PC-9 (cell line): ENCODE results near the gene LCA5L. TPM values are rescaled to one million over a fixed set of nuclear protein-coding genes. Genes with fewer than 3 reads are reported as not detected.
A peak's percentile ranks its signal among the peaks of the same experiment; 100 is the strongest.

Experiments
- Bru-seq: library from RNA; stranded (reverse); fragments of 400-500 nt; gene quantifications from one replicate; lab custom pipeline; 2021; lab: Mats Ljungman, UMichigan
- BruChase-seq, 2 experiments: library from RNA; stranded (reverse); fragments of 400-500 nt; gene quantifications; one replicate each; lab custom pipeline; 2021; lab: Mats Ljungman, UMichigan
- BruUV-seq: library from RNA; stranded (reverse); fragments of 400-500 nt; replicated peaks from 2 replicates; lab custom pipeline; 2021; lab: Mats Ljungman, UMichigan
- CTCF ChIA-PET: fragments of 300-600 bp; sonication (Branson Sonifier 250); formaldehyde crosslinking; loops from one replicate; lab custom pipeline; 2022; ENCODE audit warnings: antibody characterized with exemption; lab: Charles Lee
- POLR2A ChIA-PET: fragments of 300-600 bp; sonication (Branson Sonifier 250); formaldehyde crosslinking; loops from one replicate; lab custom pipeline; 2022; ENCODE audit warnings: antibody characterized with exemption; ENCODE audit not compliant: unreplicated experiment; lab: Charles Lee
- DNase-seq, 2 experiments: peaks; one replicate each; pipeline versions ENCODE4 v3.0.0 to v3.0.0-alpha.2; 2015 to 2022; ENCODE audit warnings: mixed read lengths in 1 of 2
- H2AFZ ChIP-seq: fragments of 200-600 bp; sonication (generic); 2 replicates; pipeline ENCODE4 v1.8.1; 2017; ENCODE audit warnings: antibody characterized with exemption
- H3F3A ChIP-seq: fragments of 200-600 bp; sonication (generic); 2 replicates; pipeline ENCODE4 v1.8.1; 2017; ENCODE audit warnings: antibody characterized with exemption, mild to moderate bottlenecking, low read depth; ENCODE audit not compliant: insufficient read depth
- H3K27ac ChIP-seq: fragments of 200-600 bp; sonication (generic); 2 replicates; pipeline ENCODE4 v1.6.1; 2016; ENCODE audit warnings: mixed run types
- H3K27me3 ChIP-seq: fragments of 200-600 bp; sonication (generic); 2 replicates; pipeline ENCODE4 v1.6.1; 2016; ENCODE audit warnings: low read depth, mixed run types; ENCODE audit not compliant: insufficient read depth
- H3K36me3 ChIP-seq: fragments of 200-600 bp; sonication (generic); 2 replicates; pipeline ENCODE4 v1.6.1; 2016; ENCODE audit warnings: low read depth, mixed run types
- H3K4me1 ChIP-seq: fragments of 200-600 bp; sonication (generic); replicated peaks from 2 replicates; pipeline ENCODE4 v1.6.1; 2016; ENCODE audit warnings: mixed run types; ENCODE audit not compliant: insufficient read depth
- H3K4me2 ChIP-seq: fragments of 200-600 bp; sonication (generic); 2 replicates; pipeline ENCODE4 v1.6.1; 2017; ENCODE audit warnings: mixed run types
- H3K4me3 ChIP-seq: fragments of 200-600 bp; sonication (generic); 2 replicates; pipeline ENCODE4 v1.6.1; 2016; ENCODE audit warnings: mixed run types
- H3K79me2 ChIP-seq: fragments of 200-600 bp; sonication (generic); 2 replicates; pipeline ENCODE4 v1.6.1; 2017; ENCODE audit warnings: low read depth, mixed run types
- H3K9me2 ChIP-seq: fragments of 200-600 bp; sonication (generic); 2 replicates; pipeline ENCODE4 v1.8.1; 2017; ENCODE audit warnings: mild to moderate bottlenecking; ENCODE audit not compliant: insufficient read depth
- H3K9me3 ChIP-seq: fragments of 200-600 bp; sonication (generic); 2 replicates; pipeline ENCODE4 v1.8.1; 2016; ENCODE audit warnings: low read depth; ENCODE audit not compliant: insufficient read depth
- H4K20me1 ChIP-seq: fragments of 200-600 bp; sonication (generic); 2 replicates; pipeline ENCODE4 v1.8.1; 2017; ENCODE audit not compliant: insufficient read depth
- CTCF ChIP-seq: fragments of 200-600 bp; sonication (generic); conservative IDR thresholded peaks from 2 replicates; pipeline ENCODE4 v1.6.1; 2017; ENCODE audit warnings: mixed run types, antibody characterized with exemption, mild to moderate bottlenecking, moderate library complexity
- EZH2 ChIP-seq: fragments of 200-600 bp; sonication (generic); IDR thresholded peaks from 2 replicates; pipeline ENCODE4 v1.8.0; 2017; ENCODE audit warnings: antibody characterized with exemption, low read depth
- intact Hi-C: fragments of 100-400 bp; cut with micrococcal nuclease; formaldehyde crosslinking; loops from one replicate; pipeline ENCODE4 v1.10.0; 2022; ENCODE audit not compliant: unreplicated experiment
- long read RNA-seq: library from polyadenylated mRNA; stranded (forward); transcript quantifications from one replicate; pipeline ENCODE4 v2.0.0, GENCODE V29; 2022
- total RNA-seq: library from RNA; stranded (reverse); gene quantifications from 2 replicates; pipeline ENCODE4 v1.2.3, GENCODE V29; 2021

Gene LCA5L
- 1.8 and 2.4 TPM in 2 replicates for total RNA-seq
- Bru-seq, nascent RNA: percentile 41 among the genes with signal in this experiment
- percentile 40 among the genes with signal in this experiment for BruChase-seq, experiment 1, labeled RNA remaining after a 2-hour chase
- BruChase-seq, experiment 2, labeled RNA remaining after a 6-hour chase: percentile 31 among the genes with signal in this experiment
- long read RNA-seq, partial matches to known transcripts: 3 of 15 reads
- long read RNA-seq, other reads (novel, unspliced or antisense): 9 of 15 reads

GRCh38 chr21:39445321-39446269 lies at the start of gene LCA5L:
LCA5L (minus strand) TSS chr21:39445778; CDS start chr21:39428493, 17,285 bp downstream.
- Histone ChIP-seq H3K36me3 (no peaks in the 10 kb centered on the region), H3K27me3 (no peaks in the 10 kb centered on the region), H3F3A (no peaks in the 10 kb centered on the region; the same call in 1 of the 2 replicates), H3K9me3 (no peaks in the 10 kb centered on the region), H3K4me1 (peaks cover 6% of the 10 kb centered on the region; the same call in 1 of the 2 replicates), H3K9me2 (no peaks in the 10 kb centered on the region), H3K79me2 (no peaks in the 10 kb centered on the region), H3K4me2 (peak within 1 kb of the TSS; percentile 85), H3K27ac (peak within 1 kb of the TSS; percentile 64), H2AFZ (peak within 1 kb of the TSS; percentile 95), H3K4me3 (peak within 1 kb of the TSS; percentile 88), H4K20me1 (no peaks in the 10 kb centered on the region)
- BruUV-seq: TSS peak; percentile 85
- TF ChIP-seq EZH2 (no peak), CTCF (no peak)
- peak; percentile 70 to 92 for DNase-seq
- intact Hi-C loops: loop anchor here (5.0 kb wide), 2 partner anchors 133 to 263 kb away; partner anchors contain the start of genes BRWD1 and PSMG1
- CTCF ChIA-PET: no interaction called here
- POLR2A ChIA-PET: no interaction called here

GRCh38 chr21:39489380-39489924 lies 43.9 kb upstream of the LCA5L start:
- H3K27ac ChIP-seq: no peak overlapping the region
- ChIA-PET POLR2A (no interaction called here), CTCF (no interaction called here)
- H3K27me3 ChIP-seq: no peaks in the 10 kb centered on the region
- no peak overlapping the region for H2AFZ ChIP-seq
- BruUV-seq: no TSS peak
- H3K9me2 ChIP-seq: no peaks in the 10 kb centered on the region; the same call in 1 of the 2 replicates
- H4K20me1 ChIP-seq: no peaks in the 10 kb centered on the region
- intact Hi-C loops: no loop called here
- no peaks in the 10 kb centered on the region for H3K4me1 ChIP-seq
- no peak for TF ChIP-seq CTCF
- TF ChIP-seq EZH2: no peak
- no peaks in the 10 kb centered on the region for H3K36me3 ChIP-seq
- H3K79me2 ChIP-seq: no peaks in the 10 kb centered on the region
- DNase-seq: no peak
- H3K4me3 ChIP-seq: no peak overlapping the region
- H3K9me3 ChIP-seq: no peaks in the 10 kb centered on the region
- H3K4me2 ChIP-seq: no peak overlapping the region
- H3F3A ChIP-seq: no peaks in the 10 kb centered on the region

DNA sequence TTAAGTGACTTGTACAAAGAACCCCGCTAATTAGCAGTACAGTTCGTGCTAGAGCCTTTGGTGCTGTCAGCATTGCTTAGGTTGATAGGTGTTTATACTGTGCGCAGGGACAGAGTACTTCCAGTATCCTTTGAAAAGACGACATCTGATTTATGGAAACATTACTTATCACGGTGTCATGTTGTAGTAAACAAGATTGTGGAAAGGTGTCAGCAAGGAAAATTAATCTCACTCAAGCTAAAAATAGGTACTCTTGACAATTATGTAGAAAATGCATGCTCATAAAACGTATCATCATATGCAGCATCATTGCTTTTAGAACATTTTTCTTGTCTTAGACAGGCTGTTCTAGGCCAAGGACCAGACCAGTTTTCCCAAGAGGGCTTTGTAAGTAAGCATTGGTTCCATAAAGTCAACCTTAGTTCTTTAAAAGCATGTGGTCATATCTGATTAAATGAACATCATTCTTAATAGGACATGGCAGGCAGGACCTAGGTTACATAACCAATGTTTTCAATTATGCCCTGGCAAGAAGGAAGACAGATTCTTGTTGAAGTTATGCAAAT lies 39.2 kb upstream of the LCA5L start:
- no peak overlapping the region for H3K4me2 ChIP-seq
- H2AFZ ChIP-seq: no peak overlapping the region
- H4K20me1 ChIP-seq: no peaks in the 10 kb centered on the region
- CTCF ChIA-PET: no interaction called here
- POLR2A ChIA-PET: no interaction called here
- H3K4me1 ChIP-seq: no peaks in the 10 kb centered on the region
- BruUV-seq: no TSS peak
- H3K9me2 ChIP-seq: no peaks in the 10 kb centered on the region; the same call in 1 of the 2 replicates
- TF ChIP-seq CTCF: no peak
- TF ChIP-seq EZH2: no peak
- no peak overlapping the region for H3K27ac ChIP-seq
- H3K9me3 ChIP-seq: no peaks in the 10 kb centered on the region
- DNase-seq: no peak
- no peak overlapping the region for H3K4me3 ChIP-seq
- H3K27me3 ChIP-seq: no peaks in the 10 kb centered on the region
- intact Hi-C loops: no loop called here
- no peaks in the 10 kb centered on the region for H3K79me2 ChIP-seq
- H3F3A ChIP-seq: no peaks in the 10 kb centered on the region
- no peaks in the 10 kb centered on the region for H3K36me3 ChIP-seq
